GM19397 (cell line): Measurements from ENCODE around the gene TANGO6.
A peak's percentile ranks its signal among the peaks of the same experiment; 100 is the strongest.
"Not testable (repeated sequence)": the region's sequence is repeated elsewhere in the genome, so short reads cannot be mapped to it uniquely, and the experiment has no call there.

ENCODE experiments used
- ATAC-seq: cut with Tn5 transposase; IDR thresholded peaks from one replicate; pipeline ENCODE4 v1.9.1; 2021; ENCODE audit warnings: mild to moderate bottlenecking, moderate library complexity; ENCODE audit not compliant: unreplicated experiment

The TANGO6 gene

DNA sequence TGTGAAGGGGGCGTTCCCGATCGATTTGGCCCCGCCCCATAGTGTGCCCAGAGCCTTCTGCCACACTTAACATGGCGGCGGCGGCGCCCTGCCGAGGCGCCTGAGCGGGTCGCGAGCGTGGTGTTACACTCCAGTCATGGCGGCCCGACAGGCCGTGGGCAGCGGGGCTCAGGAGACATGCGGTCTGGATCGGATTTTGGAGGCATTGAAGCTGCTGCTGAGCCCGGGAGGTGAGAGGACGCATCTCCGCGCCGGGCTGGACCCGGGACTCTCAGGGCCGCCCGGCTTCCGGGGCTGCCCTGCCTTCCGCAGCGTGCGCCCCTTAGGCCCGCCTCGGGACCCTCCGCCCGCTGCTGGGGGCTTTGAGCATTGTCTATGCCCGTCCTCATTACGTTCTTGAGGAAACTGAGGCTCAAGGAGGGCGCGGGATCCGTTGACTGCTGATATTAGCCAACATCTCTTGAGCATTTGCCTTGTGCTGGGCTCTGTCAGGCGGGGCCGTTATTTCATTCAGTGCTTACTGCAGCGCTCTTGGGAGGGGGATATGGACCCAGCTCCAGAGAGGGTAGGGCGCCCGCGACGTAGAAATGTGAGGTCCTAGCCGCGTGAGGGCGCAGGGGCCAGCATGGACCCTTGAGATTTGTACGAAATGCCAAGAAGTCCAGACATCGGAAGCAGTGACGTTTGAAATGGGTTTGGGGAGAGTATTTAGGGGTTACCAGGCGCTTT is at the start of gene TANGO6:
Gene TANGO6 (plus strand): TSS at position 50 of the 729 bp plus-strand sequence. CDS start 87 bp downstream, at position 137.
- peak; percentile 91 for ATAC-seq

DNA sequence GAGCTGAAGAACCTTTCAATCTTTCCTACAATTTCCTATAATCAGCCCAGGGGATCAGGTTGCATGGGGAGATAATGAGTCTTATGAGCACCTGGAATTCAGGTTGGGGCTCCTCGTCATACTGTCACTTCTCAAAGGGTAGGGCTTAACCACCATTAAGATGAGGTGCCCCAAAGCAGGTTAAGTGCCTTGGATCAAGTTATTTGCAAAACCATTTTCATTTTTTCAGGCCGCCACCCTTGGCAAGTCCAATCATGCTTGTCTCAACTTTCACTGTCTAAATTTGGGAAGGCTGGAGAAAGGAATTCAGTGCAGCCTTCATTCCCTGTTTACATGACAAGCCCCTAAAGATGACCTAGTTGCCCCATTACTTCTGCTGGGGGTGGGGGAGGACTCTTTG is 44.9 kb upstream of the TANGO6 start:
- no peak for ATAC-seq

DNA sequence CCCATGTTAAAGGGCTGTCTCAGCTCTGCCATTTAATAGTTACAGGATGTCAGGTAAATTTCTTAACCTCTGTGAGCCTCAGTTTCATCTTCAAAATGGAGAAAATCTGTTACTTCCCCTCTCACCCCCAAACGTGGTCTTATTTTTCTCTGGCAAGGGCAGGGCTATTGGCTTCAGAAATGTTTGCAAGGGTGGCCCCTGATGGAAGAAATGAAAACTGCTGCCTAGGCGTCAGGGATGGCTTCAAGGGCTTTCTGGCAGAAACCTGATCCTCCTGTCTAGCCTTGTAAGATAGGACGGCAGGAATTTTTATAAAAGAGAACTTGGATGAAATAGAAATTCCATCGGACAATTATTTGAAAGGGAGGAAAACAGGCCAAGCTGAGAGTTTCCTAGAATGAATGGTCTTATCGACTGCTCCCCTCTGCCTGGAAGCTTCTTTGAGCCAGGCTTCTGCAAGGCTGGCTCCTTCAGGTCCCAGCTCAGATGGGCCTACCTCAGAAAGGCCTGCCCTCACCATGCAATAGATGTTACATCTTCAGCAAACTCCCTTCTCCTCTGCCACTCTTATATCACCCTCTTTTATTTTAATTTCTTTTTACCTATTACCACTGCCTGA is 43.0 kb upstream of the TANGO6 start:
- no peak for ATAC-seq

DNA sequence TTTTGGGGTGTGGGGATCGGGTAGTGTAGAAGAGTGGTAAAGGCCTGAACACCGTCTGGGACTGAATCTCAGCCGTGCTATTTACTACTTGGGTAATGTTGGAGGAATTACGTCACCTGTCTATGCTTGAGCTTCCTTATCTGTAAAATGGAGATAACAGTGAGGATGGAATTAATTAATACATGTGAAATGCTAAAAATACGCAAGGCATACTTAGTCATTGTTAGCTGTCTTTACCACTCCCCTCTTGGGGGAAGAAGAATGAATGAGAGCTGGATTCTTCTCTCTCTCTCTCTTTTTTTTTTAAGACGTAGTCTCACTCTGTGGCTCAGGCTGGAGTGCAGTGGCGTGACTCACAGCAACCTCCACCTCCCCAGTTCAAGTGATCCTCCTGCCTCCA is 41.1 kb upstream of the TANGO6 start:
- no peak for ATAC-seq

DNA sequence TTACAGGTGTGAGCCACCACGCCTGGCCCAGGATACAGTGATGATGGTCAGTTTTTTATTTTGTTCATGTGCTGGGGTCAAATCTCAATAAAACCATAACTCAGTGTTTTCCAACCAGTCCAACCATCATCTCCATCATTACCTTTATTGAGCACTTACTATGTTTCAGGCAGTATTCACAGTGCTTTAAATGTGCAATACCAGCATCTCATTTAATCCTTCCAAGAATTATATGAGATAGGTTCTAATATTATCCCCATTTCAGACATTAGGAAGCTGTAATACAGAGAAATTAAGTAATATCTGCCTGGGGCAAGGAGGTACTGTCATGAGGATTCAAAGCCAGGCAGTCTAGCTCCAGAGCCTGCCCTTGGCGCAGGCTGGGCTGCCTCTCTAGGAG is 36.9 kb upstream of the TANGO6 start:
- no peak for ATAC-seq

DNA sequence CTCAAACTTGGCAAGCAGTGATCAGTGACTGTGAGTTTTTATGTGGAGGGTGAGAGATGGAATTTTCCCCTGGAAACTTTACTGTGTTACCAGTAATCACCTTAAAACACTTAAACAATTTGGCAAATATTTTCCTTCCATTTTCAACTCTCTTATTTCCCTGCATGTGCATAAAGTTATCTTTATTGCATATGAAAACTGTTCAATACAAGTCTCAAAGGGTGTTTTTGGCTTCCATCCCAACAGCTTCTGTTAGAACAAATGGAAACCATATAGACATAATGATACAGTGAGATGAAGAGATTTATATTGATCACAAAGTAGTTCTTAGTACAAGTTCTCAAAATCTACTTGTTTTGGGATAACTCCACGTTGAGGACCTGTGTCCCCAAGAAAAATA is 36.4 kb upstream of the TANGO6 start:
- ATAC-seq: no peak

DNA sequence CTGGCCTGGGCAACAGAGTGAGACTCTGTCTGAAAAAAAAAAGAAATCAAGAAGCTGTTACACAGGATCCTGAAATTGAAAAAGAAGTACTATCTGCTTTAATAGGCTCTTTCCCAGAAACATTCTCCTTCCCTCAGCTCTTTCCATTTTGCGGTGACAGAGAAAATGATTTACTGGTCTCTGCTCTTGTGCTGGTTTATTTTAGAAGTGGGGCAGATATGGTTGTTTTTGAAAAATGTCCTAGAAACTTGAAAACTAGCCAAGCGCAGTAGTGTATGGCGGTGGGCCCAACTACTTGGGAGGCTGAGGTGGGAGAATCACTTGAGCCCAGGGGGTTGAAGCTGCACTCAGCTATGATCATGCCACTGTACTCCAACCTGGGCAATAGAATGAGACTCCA is 28.8 kb upstream of the TANGO6 start:
- no peak for ATAC-seq

DNA sequence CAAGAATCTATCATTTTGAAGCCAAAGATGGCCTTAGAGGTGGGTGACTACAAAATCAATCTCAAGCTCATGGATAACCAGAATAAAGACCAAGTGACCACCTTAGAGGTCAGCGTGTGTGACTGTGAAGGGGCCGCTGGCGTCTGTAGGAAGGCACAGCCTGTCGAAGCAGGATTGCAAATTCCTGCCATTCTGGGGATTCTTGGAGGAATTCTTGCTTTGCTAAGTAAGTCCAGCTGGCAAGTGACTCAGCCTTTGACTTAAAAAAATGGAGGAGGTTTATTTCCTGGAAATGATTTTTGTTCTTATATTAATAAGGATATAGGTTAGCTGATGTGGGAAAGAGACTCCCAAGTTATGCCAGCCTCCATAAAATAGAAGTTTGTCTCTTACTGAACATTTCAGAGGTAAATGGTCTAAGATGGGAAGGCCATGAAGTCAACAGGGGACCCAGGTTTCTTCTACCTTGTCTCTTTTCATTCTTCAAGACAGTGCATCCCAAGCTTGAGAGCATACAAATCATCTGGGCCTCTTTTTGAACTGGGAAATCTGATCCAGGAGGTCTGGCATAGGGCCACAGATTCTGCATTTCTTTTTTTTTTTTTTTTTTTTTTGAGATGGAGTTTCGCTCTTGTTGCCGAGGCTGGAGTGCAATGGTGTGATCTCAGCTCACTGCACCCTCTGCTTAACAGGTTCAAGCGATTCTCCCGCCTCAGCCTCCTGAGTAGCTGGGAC is 19.8 kb upstream of the TANGO6 start:
- ATAC-seq: no peak

DNA sequence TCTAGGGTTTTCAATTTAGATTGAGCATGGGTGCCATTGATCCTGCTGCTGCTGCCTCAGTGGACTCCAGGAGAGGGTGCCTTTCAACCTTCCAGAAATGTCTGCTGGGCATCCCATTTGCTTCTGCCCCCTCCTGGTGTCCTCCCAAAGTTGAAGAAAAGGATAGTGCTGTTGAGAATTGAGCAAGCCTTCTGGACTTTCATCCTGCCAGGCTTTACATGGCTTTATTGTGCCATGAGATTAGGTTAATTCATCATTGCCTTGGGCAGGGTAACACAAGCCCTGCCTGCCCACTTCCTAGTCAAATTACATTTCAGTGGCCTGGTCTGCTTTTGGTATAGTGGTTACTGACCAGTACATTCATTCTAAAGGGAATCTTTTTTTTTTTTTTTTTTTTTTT is 17.9 kb upstream of the TANGO6 start:
- ATAC-seq: no peak

DNA sequence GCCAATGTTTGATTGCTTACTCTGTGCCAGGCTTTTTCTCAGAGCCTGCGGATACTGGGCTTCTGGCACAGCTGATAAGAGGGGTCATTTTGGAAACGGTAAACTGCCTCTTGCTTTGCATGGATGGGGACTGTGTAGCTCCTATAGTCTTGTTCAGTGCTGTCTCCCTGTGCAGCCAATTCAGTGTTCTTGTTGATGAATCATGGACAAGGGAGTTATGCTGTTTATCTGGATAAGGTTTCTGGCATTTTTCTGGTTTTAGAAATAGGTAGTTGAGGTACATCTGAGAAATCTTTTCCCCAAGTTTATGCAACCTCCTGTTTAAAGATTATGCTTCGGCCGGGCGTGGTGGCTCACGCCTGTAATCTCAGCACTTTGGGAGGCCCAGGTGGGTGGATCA is 16.7 kb upstream of the TANGO6 start:
- no peak for ATAC-seq

DNA sequence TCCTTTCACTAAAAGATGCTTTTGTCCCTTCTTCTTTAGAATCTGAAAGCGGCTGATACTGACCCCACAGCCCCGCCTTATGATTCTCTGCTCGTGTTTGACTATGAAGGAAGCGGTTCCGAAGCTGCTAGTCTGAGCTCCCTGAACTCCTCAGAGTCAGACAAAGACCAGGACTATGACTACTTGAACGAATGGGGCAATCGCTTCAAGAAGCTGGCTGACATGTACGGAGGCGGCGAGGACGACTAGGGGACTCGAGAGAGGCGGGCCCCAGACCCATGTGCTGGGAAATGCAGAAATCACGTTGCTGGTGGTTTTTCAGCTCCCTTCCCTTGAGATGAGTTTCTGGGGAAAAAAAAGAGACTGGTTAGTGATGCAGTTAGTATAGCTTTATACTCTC is 10.1 kb upstream of the TANGO6 start:
- no peak for ATAC-seq

DNA sequence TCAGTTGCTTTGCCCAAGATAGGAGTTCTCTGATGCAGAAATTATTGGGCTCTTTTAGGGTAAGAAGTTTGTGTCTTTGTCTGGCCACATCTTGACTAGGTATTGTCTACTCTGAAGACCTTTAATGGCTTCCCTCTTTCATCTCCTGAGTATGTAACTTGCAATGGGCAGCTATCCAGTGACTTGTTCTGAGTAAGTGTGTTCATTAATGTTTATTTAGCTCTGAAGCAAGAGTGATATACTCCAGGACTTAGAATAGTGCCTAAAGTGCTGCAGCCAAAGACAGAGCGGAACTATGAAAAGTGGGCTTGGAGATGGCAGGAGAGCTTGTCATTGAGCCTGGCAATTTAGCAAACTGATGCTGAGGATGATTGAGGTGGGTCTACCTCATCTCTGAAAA is 8.8 kb upstream of the TANGO6 start:
- ATAC-seq: no peak

DNA sequence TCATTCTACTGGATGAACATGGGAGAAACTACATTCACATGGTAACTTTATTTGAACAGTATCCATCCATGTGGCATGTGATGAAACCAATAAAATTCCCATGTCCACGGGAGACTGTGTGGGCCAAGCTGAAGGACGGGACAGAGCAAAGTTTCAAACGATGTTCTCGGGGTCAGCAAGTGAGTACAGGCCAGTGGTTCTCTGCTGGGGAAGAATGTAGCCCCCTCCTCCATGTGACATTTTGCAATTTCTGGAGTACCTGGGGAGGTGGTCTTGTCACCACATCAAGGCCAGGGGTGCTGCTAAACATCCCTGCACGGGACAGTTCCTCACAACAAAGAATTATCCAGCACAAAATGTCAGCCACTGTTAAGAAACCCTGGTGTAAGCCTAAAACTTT is 7.4 kb upstream of the TANGO6 start:
- ATAC-seq: no peak

DNA sequence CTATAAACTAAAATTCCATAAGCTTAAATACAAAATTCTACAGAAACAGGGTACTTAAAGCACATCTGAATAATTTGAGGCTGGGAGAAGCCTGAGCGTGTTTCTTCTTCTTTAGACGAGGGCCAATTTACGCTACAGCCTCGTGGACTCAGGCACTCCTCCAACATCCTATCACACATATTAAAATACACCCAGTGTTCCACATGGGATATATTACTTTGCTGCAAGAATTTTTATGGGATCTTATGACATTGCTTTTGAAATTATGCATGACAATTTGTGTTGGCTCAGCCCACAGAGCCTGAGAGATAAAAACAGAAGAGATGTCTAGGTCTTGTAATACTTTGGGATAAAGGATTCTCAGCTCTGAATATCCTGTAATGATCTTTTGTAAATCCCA is 3.5 kb upstream of the TANGO6 start:
- no peak for ATAC-seq

DNA sequence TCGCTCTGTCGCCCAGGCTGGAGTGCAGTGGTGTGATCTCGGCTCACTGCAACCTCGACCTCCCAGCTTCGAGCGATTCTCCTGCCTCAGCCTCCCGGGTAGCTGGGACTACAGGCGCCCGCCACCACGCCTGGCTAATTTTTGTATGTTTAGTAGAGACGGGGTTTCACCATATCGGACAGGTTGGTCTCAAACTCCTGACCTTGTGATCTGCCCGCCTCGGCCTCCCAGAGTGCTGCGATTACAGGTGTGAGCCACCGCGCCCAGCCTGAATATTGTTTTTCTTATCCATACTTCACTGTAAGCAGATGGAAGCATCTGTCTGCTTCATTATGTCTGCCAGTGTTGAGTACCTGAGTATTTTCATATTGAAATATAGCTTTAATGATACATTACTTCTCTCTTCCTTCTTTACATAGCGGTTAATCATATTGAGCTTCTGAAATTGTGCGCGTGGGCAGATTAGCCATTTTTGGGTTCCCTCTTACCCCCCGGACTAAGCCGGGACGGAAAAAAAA is 308 bp upstream of the TANGO6 start:
- ATAC-seq: not testable (repeated sequence)

DNA sequence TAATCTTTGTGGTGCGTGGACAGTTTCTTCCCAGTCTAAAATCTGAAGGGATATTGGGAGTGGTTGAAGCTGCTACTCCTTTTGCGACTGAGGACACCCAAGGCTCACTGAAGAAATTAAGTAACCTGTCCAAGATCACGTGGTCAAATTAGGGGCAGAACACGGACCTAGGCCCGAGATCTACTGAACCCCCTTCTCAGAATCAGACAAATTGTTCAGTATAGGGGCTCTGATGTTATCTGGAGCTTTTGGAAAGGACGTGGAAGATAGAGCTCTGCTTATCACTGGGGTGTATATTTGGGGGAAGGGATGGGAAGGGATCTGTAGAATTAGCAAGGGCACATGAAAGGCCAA is 857 bp downstream of the TANGO6 start:
- ATAC-seq: no peak

DNA sequence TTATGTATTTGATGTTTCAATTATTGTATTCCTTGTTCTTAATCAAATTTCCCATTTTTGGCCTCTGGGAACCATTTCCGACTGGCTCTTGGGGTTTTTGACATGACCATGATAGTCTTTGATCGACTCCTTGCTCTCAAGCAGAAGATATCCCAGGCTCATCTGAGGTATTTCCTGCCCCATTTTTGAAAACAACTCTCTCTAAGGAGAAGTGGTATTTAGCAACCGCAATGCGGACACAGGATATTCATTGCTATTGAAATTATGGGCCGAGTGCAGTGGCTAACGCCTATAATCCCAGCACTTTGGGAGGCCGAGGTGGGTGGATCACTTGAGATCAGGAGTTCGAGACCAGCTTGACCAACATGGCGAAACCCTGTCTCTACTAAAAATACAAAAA is 5.5 kb downstream of the TANGO6 start:
- ATAC-seq: no peak

DNA sequence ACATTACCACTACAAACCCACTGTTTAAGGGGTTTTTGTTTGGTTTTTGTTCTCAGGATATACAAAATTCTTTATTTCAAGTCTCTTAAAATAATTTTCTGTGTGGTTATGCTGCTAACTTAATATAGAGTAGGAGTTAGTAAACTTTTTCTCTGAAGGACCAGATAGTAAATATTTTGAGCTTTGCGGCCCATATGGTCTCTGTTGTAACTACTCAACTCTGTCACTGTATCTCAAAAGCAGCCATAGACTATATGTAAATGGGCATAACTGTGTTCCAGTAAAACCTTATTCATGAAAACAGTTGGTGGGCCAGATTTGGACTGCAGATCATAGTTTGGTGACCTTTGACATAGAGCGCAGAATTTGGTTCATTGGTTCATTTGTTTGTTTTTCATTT is 7.2 kb downstream of the TANGO6 start:
- ATAC-seq: no peak

DNA sequence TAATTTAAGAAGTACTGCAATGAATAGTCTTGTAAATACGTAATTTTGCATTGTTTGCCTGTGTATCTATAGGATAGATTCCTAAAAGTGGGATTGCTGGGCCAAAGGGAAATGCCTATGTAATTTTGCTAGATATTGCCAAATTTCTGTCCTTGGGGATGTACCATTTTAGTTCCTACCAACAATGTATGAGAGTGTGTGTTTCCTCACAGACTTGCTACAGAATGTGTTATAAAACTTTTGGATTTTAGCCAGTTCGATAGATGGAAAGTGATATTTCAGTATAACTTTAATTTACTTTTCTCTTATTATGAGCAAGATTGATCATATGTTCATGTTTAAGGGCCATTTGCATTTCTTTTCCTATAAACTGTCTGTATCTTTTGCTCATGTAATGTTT is 8.3 kb downstream of the TANGO6 start:
- ATAC-seq: no peak

DNA sequence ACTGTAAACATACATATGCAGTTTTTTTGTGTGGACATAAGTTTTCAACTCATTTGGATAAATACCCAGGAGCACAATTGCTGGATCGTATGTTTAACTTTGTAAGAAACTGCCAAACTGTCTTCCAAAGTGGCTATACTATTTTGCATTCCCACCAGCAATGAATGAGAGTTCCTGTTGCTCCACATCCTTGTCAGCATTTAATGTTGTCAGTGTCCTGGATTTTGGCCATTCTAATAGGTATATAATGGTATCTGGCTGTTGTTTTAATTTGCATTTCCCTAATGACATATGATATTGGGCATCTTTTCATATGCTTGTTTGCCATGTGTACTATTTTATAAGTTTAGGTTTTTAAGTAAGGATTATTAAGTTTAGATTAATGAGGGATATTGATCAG is 14.1 kb downstream of the TANGO6 start:
- ATAC-seq: no peak

DNA sequence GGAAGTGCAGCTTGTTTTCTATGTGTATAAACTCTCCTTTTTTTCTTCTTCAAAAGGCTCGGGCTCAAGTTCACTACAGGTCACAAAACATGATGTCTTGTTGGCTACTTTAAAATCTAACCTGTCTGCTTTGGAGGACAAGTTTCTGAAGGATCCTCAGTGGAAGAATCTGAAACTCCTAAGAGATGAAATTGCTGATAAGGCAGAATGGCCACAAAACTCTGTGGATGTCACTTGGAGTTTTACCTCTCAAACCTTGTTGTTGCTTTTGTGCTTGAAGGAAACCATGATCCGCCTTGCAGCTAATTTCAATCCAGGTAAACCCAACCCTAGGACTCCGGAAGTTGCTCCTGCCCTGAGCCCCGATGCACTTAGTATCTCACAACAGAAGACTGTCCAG is 16.5 kb downstream of the TANGO6 start:
- no peak for ATAC-seq
